NCI-H1436 treated with DMSO at 0.1 percent for 48 hours (cell line): Measurements from ENCODE around the gene F12.

Source experiments
- DNase-seq: peaks from one replicate; lab custom pipeline; 2025; lab: John Stamatoyannopoulos, UW

F12 gene

GRCh38 chr5:177355162-177355867, 54.0 kb downstream of the F12 start:
- DNase-seq: no peak

DNA sequence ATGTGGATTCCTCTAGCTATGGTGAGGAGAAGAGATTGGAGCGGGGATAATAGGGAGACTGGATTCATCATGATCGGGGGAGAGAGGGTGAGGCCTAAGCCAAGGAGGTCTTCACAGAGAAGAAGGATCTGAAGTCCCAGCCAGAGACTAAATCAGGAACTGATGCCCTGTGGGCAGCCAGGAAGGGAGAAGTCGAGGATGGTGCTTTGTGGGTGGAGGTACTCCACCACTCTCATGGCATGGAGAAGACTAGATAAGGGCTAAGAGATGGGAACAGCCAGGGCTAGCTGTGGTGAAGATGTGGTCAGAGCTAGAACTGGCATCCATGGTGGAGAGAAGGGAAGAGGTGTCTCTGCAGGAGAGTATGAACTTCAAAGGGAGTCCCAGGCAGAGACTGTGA, 54.7 kb downstream of the F12 start:
- DNase-seq: no peak

DNA sequence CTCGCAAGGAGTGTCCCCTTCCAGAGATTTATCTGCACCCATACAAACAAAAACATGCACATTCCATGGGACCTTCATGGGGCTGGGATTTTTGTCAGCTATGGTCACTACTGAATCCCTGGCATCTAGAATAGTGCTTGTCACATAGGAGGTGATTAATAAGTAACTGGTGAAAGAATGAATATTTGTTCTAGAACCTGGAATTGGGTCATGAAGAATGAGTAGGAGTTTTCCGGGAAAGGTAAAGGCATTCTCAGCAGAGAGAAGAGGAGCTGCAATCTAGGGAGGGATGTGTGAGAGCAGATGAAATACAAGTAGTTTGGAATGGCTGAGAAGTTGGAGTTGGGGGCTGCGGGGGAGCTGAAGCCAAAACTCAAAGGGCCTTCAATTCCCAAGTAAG, 55.1 kb downstream of the F12 start:
- no peak for DNase-seq

- DNase-seq: no peak
These were observed 56.3 kb downstream of the F12 start for GRCh38 chr5:177353093-177353492.
